Chondrocyte (in vitro differentiated cells): ENCODE results near the gene PHLPP1. TPM values are rescaled to one million over a fixed set of nuclear protein-coding genes. Genes with fewer than 3 reads are reported as not detected.

Experiments used
- DNase-seq: peaks from one replicate; pipeline ENCODE4 v3.0.0; 2021; ENCODE audit warnings: mixed read lengths, low spot score
- H3K27ac Mint-ChIP-seq: one replicate; pipeline ENCODE4 v1.8.0; 2021; ENCODE audit warnings: mild to moderate bottlenecking, moderate library complexity, mixed read lengths; ENCODE audit not compliant: unreplicated experiment
- H3K27me3 Mint-ChIP-seq: 2 replicates; pipeline ENCODE4 v1.8.0; 2021; ENCODE audit warnings: low read depth, mixed read lengths
- H3K36me3 Mint-ChIP-seq: 2 replicates; pipeline ENCODE4 v1.8.0; 2021; ENCODE audit warnings: low read depth, mixed read lengths
- H3K4me1 Mint-ChIP-seq: 2 replicates; pipeline ENCODE4 v1.8.0; 2021; ENCODE audit warnings: low read depth, mild to moderate bottlenecking, mixed read lengths
- H3K4me3 Mint-ChIP-seq: one replicate; pipeline ENCODE4 v1.8.0; 2021; ENCODE audit warnings: mild to moderate bottlenecking, moderate library complexity, mixed read lengths; ENCODE audit not compliant: unreplicated experiment
- H3K9me3 Mint-ChIP-seq: 2 replicates; pipeline ENCODE4 v1.8.0; 2021; ENCODE audit warnings: low read depth, mixed read lengths
- CTCF ChIP-seq: fragments of 200-600 bp; sonication (generic); IDR thresholded peaks from 2 replicates; pipeline ENCODE4 v1.5.0; 2021; ENCODE audit warnings: antibody characterized with exemption, mild to moderate bottlenecking, moderate library complexity
- total RNA-seq: library from RNA; stranded (reverse); gene quantifications from 3 replicates; pipeline ENCODE4 v1.2.1, GENCODE V29; 2021

PHLPP1 gene
- total RNA-seq, 1 donor from 2014 or later = 10.4 TPM

DNA sequence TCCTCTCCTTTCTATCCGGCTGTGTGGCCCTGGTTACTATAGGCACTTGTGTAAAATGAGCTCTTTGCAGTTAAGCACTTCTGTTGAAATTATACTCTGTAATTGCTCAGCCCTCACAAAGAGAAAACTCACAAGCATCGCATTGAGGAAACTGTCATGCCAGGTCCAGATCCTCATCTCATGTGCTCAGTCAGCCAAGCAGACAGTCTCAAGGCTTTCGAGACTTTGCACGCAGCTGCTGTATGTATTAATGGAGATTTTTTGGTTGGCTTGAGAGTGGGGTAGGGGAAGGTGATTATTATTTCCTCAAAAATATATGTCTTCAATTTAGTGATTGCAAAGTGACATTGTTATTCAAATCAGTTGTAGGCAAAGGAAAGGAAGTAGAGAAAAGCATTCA, 33.0 kb upstream of the PHLPP1 start:
- TF ChIP-seq CTCF = no peak
- no peak for DNase-seq
- Mint-ChIP-seq H3K4me3 (no peak overlapping the region), H3K4me1 (no peaks in the 10 kb centered on the region), H3K36me3 (no peaks in the 10 kb centered on the region), H3K27ac (no peak overlapping the region), H3K9me3 (peaks cover 12% of the 10 kb centered on the region), H3K27me3 (peaks cover 3% of the 10 kb centered on the region)

DNA sequence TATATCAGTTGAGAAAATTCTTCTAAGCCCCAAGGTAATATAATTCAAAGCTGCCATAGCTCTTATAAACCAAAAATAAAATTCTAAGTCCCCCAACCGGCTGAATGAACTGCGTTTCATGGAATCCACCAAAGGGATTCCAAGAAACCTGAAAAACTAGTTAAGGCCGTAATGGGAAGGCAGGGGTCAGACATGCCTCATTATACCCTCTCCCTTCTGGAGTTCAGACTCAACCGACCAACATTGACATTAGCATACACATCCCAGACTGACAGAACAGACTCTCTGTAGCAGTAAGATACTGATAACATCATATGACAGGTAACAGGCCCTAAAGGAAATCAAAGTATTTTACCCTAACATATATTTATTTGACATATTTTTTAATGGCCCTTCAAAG, 31.4 kb upstream of the PHLPP1 start:
- Mint-ChIP-seq H3K36me3 (peaks cover 7% of the 10 kb centered on the region), H3K4me1 (no peaks in the 10 kb centered on the region), H3K4me3 (no peak overlapping the region), H3K27ac (no peak overlapping the region), H3K27me3 (peaks cover 3% of the 10 kb centered on the region), H3K9me3 (peaks cover 21% of the 10 kb centered on the region)
- no peak for DNase-seq
- no peak for TF ChIP-seq CTCF

DNA sequence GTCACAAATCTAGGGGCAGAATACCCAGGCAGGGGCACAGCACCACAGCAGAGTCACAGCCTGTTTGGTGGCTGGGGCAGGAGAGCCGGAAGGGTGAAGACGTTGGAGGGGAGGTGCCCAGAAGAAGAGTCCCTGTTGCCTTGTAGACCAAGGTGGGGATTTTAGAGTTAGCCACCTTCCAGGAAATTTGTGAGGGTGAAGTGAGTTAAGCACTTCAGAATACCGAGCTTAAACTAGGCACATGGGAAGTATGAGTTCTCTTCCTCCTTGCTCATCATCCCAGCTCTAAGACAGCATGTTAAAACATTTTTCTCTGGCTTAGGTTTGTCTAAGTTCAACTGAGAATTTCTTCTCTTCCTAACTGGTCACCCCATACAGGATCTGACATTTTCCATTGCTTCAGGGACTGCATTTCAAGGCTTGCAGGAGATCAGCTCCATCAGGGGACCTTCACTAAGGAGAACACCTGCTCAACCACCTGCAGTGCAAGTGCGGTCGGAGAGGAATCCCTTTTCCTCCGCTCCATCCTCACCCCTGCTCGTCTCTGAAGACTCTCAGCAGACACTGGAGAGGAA, 26.5 kb upstream of the PHLPP1 start:
- TF ChIP-seq CTCF = no peak
- peaks cover 13% of the 10 kb centered on the region for H3K36me3 Mint-ChIP-seq
- no peak overlapping the region for H3K4me3 Mint-ChIP-seq
- H3K9me3 Mint-ChIP-seq = peaks cover 42% of the 10 kb centered on the region
- no peak for DNase-seq
- H3K27ac Mint-ChIP-seq = no peak overlapping the region
- H3K4me1 Mint-ChIP-seq = no peaks in the 10 kb centered on the region
- H3K27me3 Mint-ChIP-seq = peaks cover 3% of the 10 kb centered on the region

- Mint-ChIP-seq H3K4me1 (no peaks in the 10 kb centered on the region), H3K36me3 (peaks cover 13% of the 10 kb centered on the region), H3K27ac (no peak overlapping the region), H3K9me3 (peaks cover 38% of the 10 kb centered on the region), H3K27me3 (peaks cover 3% of the 10 kb centered on the region), H3K4me3 (no peak overlapping the region)
- TF ChIP-seq CTCF = no peak
- no peak for DNase-seq
Observed at GRCh38 chr18:62690236-62690815, 25.0 kb upstream of the PHLPP1 start.

- Mint-ChIP-seq H3K36me3 (peaks cover 6% of the 10 kb centered on the region), H3K9me3 (peaks cover 24% of the 10 kb centered on the region), H3K4me1 (no peaks in the 10 kb centered on the region), H3K4me3 (no peak overlapping the region), H3K27ac (no peak overlapping the region), H3K27me3 (peaks cover 3% of the 10 kb centered on the region)
- no peak for TF ChIP-seq CTCF
- no peak for DNase-seq
Observed at GRCh38 chr18:62693659-62694058, 21.7 kb upstream of the PHLPP1 start.
